Naive thymus-derived CD8-positive, alpha-beta T cell (primary cell): ENCODE results near the gene EYS. TPM values are rescaled to one million over a fixed set of nuclear protein-coding genes. Genes with fewer than 3 reads are reported as not detected.
"Not testable (repeated sequence)": the region's sequence is repeated elsewhere in the genome, so short reads cannot be mapped to it uniquely, and the experiment has no call there.

Experiments
- ATAC-seq, 2 donors: fragments of 150-1000 bp; cut with Tn5 transposase in 1 of 2; sonication (Bioruptor Pico), chemical (Tn5 transposase) in 1 of 2; 1 replicate in 1 of 2; 2 replicates in 1 of 2; pipeline ENCODE4 v1.10.0; 2021; ENCODE audit warnings: mild to moderate bottlenecking in 2 of 2, moderate library complexity in 2 of 2
- POLR2A ChIA-PET: fragments of 350-600 bp; sonication (Branson Sonifier 250); formaldehyde crosslinking; loops from one replicate; lab custom pipeline; 2021; ENCODE audit warnings: antibody characterized with exemption; lab: Charles Lee
- DNase-seq, 10 donors: peaks; one replicate each; pipeline versions ENCODE4 v3.0.0 to v3.0.0-alpha.2; 2020 to 2022
- H3K27ac Mint-ChIP-seq, 10 donors: one replicate each; pipeline ENCODE4 v1.8.0; 2020 to 2022; ENCODE audit warnings: mild to moderate bottlenecking in 10 of 10, mixed read lengths in 10 of 10, moderate library complexity in 4 of 10, inconsistent platforms in 1 of 10
- H3K27me3 Mint-ChIP-seq, 5 donors: one replicate each; pipeline ENCODE4 v1.8.0; 2021 to 2022; ENCODE audit warnings: mixed read lengths in 5 of 5
- H3K36me3 Mint-ChIP-seq, 3 donors: one replicate each; pipeline ENCODE4 v1.8.0; 2020 to 2022; ENCODE audit warnings: mixed read lengths in 3 of 3, mild to moderate bottlenecking in 2 of 3, inconsistent platforms in 1 of 3
- H3K4me1 Mint-ChIP-seq, 4 donors: one replicate each; pipeline ENCODE4 v1.8.0; 2021 to 2022; ENCODE audit warnings: mixed read lengths in 4 of 4
- H3K4me3 Mint-ChIP-seq, 10 donors: one replicate each; pipeline ENCODE4 v1.8.0; 2020 to 2022; ENCODE audit warnings: mild to moderate bottlenecking in 10 of 10, mixed read lengths in 10 of 10, moderate library complexity in 6 of 10, inconsistent platforms in 1 of 10
- H3K9me3 Mint-ChIP-seq, 9 donors: one replicate each; pipeline ENCODE4 v1.8.0; 2020 to 2022; ENCODE audit warnings: mixed read lengths in 9 of 9, mild to moderate bottlenecking in 3 of 9, inconsistent platforms in 1 of 9, moderate library complexity in 1 of 9
- polyA plus RNA-seq, 3 donors: library from polyadenylated mRNA; unstranded; fragments of 300-500 nt; fragmentation: Illumina TruSeq; gene quantifications; one replicate each; pipeline ENCODE4 v1.2.3, GENCODE V29; 2021
- total RNA-seq, 8 experiments: library from RNA in 2 of 8; stranded (reverse) in 2 of 8; gene quantifications; one replicate each; pipeline ENCODE4 v1.2.3 and lab custom pipeline; 2021 to 2026

EYS gene
- total and polyA plus RNA-seq, 5 experiments from 2014 or later = 0.07 to 0.09 TPM; not detected in 3

DNA sequence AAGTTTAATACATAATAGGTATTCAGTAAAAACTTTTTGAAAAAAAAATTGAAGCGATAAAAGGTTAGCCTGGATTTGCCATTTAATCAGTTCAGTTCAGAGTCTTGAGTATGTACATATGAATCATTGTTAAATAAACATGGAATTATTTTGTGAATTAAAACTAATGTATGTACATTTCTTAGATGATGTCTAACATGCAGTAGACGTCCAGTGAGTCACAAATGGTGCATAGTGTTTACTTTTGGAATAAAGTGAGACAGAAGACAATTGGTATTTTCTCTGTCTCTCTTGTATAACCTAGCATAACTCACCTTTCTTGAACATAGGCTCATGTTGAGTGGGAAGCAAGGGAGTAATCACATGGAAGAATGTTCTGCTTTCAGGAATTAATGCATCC, 83.5 kb downstream of the EYS start:
- Mint-ChIP-seq H3K27me3 (no peaks in the 10 kb centered on the region), H3K36me3 (no peaks in the 10 kb centered on the region), H3K4me3 (no peak overlapping the region), H3K4me1 (no peaks in the 10 kb centered on the region), H3K27ac (no peak overlapping the region), H3K9me3 (peaks cover 0 to 16% (median 6%) of the 10 kb centered on the region in 9 donors)
- ATAC-seq = no peak
- no peak for DNase-seq
- POLR2A ChIA-PET = no interaction called here

GRCh38 chr6:65610746-65611145, 96.3 kb downstream of the EYS start:
- no peak overlapping the region for H3K27ac Mint-ChIP-seq
- POLR2A ChIA-PET = no interaction called here
- no peak overlapping the region for H3K4me3 Mint-ChIP-seq
- H3K9me3 Mint-ChIP-seq = peaks cover 0 to 2% (median 0%) of the 10 kb centered on the region in 9 donors
- H3K36me3 Mint-ChIP-seq = no peaks in the 10 kb centered on the region
- no peaks in the 10 kb centered on the region for H3K4me1 Mint-ChIP-seq
- no peak for ATAC-seq
- H3K27me3 Mint-ChIP-seq = no peaks in the 10 kb centered on the region
- DNase-seq = no peak

- H3K4me3 Mint-ChIP-seq = no peak overlapping the region
- no peaks in the 10 kb centered on the region for H3K36me3 Mint-ChIP-seq
- H3K27ac Mint-ChIP-seq = no peak overlapping the region
- POLR2A ChIA-PET = no interaction called here
- DNase-seq (no peak), ATAC-seq (no peak)
- no peaks in the 10 kb centered on the region for H3K27me3 Mint-ChIP-seq
- no peaks in the 10 kb centered on the region for H3K4me1 Mint-ChIP-seq
- H3K9me3 Mint-ChIP-seq = peaks cover 0 to 19% (median 6%) of the 10 kb centered on the region in 9 donors
Measured at GRCh38 chr6:65595540-65595939, 111.5 kb downstream of the EYS start.

DNA sequence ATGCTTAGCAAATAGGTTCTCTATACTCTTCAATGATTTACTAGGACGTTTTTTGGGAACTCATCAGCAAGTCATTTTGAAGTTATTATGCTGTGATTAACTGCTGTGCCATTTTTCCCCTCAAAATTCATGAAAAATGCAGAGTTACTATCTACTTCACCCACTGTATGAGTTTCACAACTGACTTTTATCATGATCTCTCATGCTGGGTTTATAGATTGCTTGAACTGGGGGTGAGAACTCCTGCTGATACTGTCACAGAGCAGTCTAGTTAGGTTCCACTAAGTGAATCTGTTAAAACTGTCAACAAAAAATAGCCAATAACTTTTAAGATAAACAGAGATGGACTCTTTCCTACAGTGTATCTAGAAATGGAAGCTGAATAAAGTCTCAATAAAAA, 136.7 kb downstream of the EYS start:
- no peak overlapping the region for H3K27ac Mint-ChIP-seq
- H3K27me3 Mint-ChIP-seq = no peaks in the 10 kb centered on the region
- peaks cover 0 to 21% (median 5%) of the 10 kb centered on the region in 9 donors for H3K9me3 Mint-ChIP-seq
- POLR2A ChIA-PET = no interaction called here
- no peak for DNase-seq
- ATAC-seq = no peak
- no peaks in the 10 kb centered on the region for H3K4me1 Mint-ChIP-seq
- no peak overlapping the region for H3K4me3 Mint-ChIP-seq
- no peaks in the 10 kb centered on the region for H3K36me3 Mint-ChIP-seq

GRCh38 chr6:65569505-65569904, 137.5 kb downstream of the EYS start:
- DNase-seq (no peak), ATAC-seq (no peak)
- Mint-ChIP-seq H3K27me3 (no peaks in the 10 kb centered on the region), H3K4me3 (no peak overlapping the region), H3K9me3 (peaks cover 0 to 23% (median 7%) of the 10 kb centered on the region in 9 donors), H3K4me1 (no peaks in the 10 kb centered on the region), H3K27ac (no peak overlapping the region), H3K36me3 (no peaks in the 10 kb centered on the region)
- POLR2A ChIA-PET = no interaction called here

- H3K4me1 Mint-ChIP-seq, ATAC-seq, H3K27ac Mint-ChIP-seq, H3K27me3 Mint-ChIP-seq, H3K36me3 Mint-ChIP-seq, POLR2A ChIA-PET, DNase-seq, H3K4me3 Mint-ChIP-seq: not testable (repeated sequence)
- peaks cover 0 to 21% (median 7%) of the 10 kb centered on the region in 9 donors for H3K9me3 Mint-ChIP-seq
Measured at GRCh38 chr6:65569056-65569455, 138.0 kb downstream of the EYS start.

DNA sequence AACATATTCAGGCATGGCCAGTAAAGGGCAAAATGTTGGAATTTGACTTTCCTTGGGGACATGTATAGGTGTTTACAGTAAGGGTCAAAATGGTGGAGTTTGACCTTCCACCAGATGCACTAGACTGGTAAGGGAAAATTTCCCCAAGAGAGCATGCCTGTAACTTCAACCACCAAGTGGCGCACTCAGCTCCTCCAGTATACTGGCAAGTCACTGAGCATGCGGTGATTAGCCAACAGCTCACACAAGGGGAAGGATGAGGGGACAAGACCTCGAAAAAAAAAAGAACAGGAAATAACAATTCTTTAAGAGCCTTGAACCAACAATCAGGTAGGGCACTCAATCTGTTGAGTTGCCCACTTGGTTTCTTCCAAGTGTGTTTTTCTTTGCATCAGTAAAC, 140.9 kb downstream of the EYS start:
- peaks cover 0 to 27% (median 8%) of the 10 kb centered on the region in 9 donors for H3K9me3 Mint-ChIP-seq
- no peaks in the 10 kb centered on the region for H3K27me3 Mint-ChIP-seq
- POLR2A ChIA-PET = no interaction called here
- H3K4me3 Mint-ChIP-seq = no peak overlapping the region
- no peak for ATAC-seq
- no peak overlapping the region for H3K27ac Mint-ChIP-seq
- no peak for DNase-seq
- no peaks in the 10 kb centered on the region for H3K36me3 Mint-ChIP-seq
- no peaks in the 10 kb centered on the region for H3K4me1 Mint-ChIP-seq

- Mint-ChIP-seq H3K9me3 (peaks cover 0 to 6% (median 2%) of the 10 kb centered on the region in 9 donors), H3K27ac (no peak overlapping the region), H3K4me1 (no peaks in the 10 kb centered on the region), H3K27me3 (no peaks in the 10 kb centered on the region), H3K36me3 (no peaks in the 10 kb centered on the region), H3K4me3 (no peak overlapping the region)
- POLR2A ChIA-PET = no interaction called here
- DNase-seq = no peak
- ATAC-seq = no peak
Measured at GRCh38 chr6:65558071-65558470, 149.0 kb downstream of the EYS start.

GRCh38 chr6:65557224-65557623, 149.8 kb downstream of the EYS start:
- H3K4me3 Mint-ChIP-seq = no peak overlapping the region
- peaks cover 0 to 8% (median 2%) of the 10 kb centered on the region in 9 donors for H3K9me3 Mint-ChIP-seq
- ATAC-seq (no peak), DNase-seq (no peak)
- POLR2A ChIA-PET = no interaction called here
- H3K27ac Mint-ChIP-seq = no peak overlapping the region
- no peaks in the 10 kb centered on the region for H3K4me1 Mint-ChIP-seq
- no peaks in the 10 kb centered on the region for H3K36me3 Mint-ChIP-seq
- H3K27me3 Mint-ChIP-seq = no peaks in the 10 kb centered on the region

DNA sequence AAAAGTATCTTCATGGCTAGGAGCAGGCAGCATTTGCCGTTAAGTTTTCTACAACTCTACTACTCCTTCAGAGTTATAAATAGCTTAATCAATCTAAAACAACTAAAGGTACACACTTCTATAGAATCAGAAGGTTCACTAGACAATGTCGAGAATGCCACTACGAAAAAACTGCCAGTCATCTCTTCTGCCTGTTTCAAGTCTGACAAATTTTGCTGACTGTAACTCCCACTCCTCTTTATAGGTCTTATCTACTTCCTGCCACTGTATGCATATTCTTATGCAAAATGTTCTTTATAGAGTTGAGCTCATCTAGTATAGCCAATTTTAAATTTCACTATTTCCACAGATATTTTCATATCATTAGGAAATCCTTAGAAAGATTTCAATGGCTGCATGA, 160.1 kb downstream of the EYS start:
- H3K36me3 Mint-ChIP-seq = no peaks in the 10 kb centered on the region
- H3K9me3 Mint-ChIP-seq = peaks cover 0 to 22% (median 4%) of the 10 kb centered on the region in 9 donors
- POLR2A ChIA-PET = no interaction called here
- ATAC-seq = no peak
- H3K4me1 Mint-ChIP-seq = no peaks in the 10 kb centered on the region
- no peak overlapping the region for H3K4me3 Mint-ChIP-seq
- no peaks in the 10 kb centered on the region for H3K27me3 Mint-ChIP-seq
- no peak for DNase-seq
- H3K27ac Mint-ChIP-seq = no peak overlapping the region

DNA sequence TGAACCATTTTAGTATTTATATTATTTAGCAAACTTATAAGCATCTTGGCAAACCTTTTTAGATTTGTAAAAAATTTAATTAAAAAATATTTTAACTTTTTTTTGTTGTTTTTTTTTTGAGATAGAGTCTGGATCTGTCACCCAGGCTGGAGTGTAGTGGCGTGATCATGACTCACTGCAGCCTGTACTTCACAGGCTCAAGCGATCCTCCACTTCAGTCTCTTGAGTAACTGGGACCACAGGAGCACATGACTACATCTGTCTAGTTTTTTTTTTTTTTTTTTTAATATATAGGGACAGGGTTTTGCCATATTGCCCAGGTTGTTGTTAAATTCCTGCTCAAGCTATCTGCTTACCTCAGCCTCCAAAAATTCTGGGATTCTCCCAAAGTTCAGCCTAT, 161.1 kb downstream of the EYS start:
- DNase-seq (no peak), ATAC-seq (no peak)
- H3K36me3 Mint-ChIP-seq = no peaks in the 10 kb centered on the region
- no peak overlapping the region for H3K27ac Mint-ChIP-seq
- H3K4me1 Mint-ChIP-seq = no peaks in the 10 kb centered on the region
- no peaks in the 10 kb centered on the region for H3K27me3 Mint-ChIP-seq
- H3K9me3 Mint-ChIP-seq = peaks cover 0 to 25% (median 4%) of the 10 kb centered on the region in 9 donors
- POLR2A ChIA-PET = no interaction called here
- H3K4me3 Mint-ChIP-seq = no peak overlapping the region

DNA sequence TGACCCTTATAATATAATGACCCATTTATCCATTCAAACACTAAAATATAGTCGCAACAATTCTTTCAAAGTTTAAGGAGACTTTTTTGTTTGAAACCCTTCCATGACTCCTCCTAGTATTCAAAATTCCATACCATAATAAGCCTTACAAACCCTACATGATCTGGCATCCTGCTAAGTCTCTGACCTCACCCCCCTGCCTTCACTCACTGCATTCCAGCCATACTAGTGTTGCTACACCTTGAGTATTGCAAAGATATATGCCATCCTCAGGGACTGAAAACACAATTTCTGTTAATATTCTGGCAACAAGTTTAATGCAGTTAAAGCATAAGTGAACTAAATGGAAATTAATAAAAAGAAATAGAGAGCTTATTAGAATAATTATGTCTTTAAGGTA, 168.4 kb downstream of the EYS start:
- Mint-ChIP-seq H3K27me3 (no peaks in the 10 kb centered on the region), H3K9me3 (peaks cover 0 to 14% (median 6%) of the 10 kb centered on the region in 9 donors), H3K36me3 (no peaks in the 10 kb centered on the region), H3K4me1 (no peaks in the 10 kb centered on the region), H3K27ac (no peak overlapping the region), H3K4me3 (no peak overlapping the region)
- DNase-seq (no peak), ATAC-seq (no peak)
- POLR2A ChIA-PET = no interaction called here

DNA sequence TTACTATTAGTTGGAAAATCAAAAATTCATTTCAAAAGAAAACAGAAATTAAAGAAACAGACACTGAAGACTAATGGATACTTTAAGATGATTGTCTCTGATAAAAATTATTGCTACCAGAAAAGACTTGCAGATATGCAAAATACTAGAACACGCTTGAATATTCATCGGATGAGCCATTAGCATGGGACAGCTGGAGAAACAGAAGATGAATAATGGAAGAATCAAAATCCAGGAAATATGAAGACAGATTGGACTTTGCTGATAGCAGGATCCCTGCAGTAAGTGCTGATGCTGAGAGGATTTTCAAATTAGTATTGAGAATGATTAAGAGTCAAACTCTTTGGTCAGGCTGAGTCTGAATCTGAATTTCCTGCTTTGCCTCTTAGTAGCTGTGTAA, 169.4 kb downstream of the EYS start:
- POLR2A ChIA-PET = no interaction called here
- ATAC-seq = no peak
- Mint-ChIP-seq H3K27ac (no peak overlapping the region), H3K9me3 (peaks cover 0 to 16% (median 6%) of the 10 kb centered on the region in 9 donors), H3K36me3 (no peaks in the 10 kb centered on the region), H3K27me3 (no peaks in the 10 kb centered on the region), H3K4me1 (no peaks in the 10 kb centered on the region), H3K4me3 (no peak overlapping the region)
- DNase-seq = no peak

- POLR2A ChIA-PET = no interaction called here
- Mint-ChIP-seq H3K27ac (no peak overlapping the region), H3K27me3 (no peaks in the 10 kb centered on the region), H3K4me1 (no peaks in the 10 kb centered on the region), H3K36me3 (no peaks in the 10 kb centered on the region), H3K9me3 (peaks cover 0 to 13% (median 5%) of the 10 kb centered on the region in 9 donors), H3K4me3 (no peak overlapping the region)
- ATAC-seq = no peak
- DNase-seq = no peak
Measured at GRCh38 chr6:65531533-65531932, 175.5 kb downstream of the EYS start.
